Fibroblast of the conjunctiva (primary cell): ENCODE data around the gene PROS1.
"Not testable (repeated sequence)": the region's sequence is repeated elsewhere in the genome, so short reads cannot be mapped to it uniquely, and the experiment has no call there.

ENCODE experiments used
- DNase-seq: peaks from one replicate; pipeline ENCODE4 v3.0.0-alpha.2; 2010; ENCODE audit warnings: low read depth

PROS1 gene

DNA sequence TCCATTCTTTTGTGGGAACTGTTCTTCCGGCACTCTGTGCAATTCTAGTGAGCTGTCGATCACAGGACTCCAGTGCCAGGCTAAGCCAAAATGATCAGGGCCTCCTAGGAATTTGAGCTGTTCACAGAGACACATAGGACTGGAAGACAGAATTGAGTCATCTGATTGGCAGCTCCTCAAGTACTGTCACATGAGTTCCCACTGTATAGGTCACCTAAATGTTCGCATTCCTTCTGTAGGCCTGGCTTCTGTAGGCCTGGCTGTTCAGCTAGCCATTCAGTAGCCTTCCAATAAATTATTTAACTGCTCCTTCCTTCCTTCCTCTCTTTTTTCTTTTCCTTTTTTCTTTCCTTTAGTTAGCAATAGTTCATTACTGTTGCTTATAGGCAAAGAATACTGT is 4.3 kb downstream of the PROS1 start:
- peak; percentile 33 for DNase-seq

DNA sequence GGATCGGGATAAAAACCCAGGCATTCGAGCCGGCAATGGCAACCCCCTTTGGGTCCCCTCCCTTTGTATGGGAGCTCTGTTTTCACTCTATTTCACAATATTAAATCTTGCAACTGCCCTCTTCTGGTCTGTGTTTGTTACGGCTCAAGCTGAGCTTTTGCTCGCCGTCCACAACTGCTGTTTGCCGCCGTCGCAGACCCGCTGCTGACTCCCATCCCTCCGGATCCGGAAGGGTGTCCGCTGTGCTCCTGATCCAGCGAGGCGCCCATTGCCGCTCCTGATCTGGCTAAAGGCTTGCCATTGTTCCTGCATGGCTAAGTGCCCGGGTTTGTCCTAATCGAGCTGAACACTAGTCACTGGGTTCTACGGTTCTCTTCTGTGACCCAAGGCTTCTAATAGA is 8.6 kb downstream of the PROS1 start:
- not testable (repeated sequence) for DNase-seq

DNA sequence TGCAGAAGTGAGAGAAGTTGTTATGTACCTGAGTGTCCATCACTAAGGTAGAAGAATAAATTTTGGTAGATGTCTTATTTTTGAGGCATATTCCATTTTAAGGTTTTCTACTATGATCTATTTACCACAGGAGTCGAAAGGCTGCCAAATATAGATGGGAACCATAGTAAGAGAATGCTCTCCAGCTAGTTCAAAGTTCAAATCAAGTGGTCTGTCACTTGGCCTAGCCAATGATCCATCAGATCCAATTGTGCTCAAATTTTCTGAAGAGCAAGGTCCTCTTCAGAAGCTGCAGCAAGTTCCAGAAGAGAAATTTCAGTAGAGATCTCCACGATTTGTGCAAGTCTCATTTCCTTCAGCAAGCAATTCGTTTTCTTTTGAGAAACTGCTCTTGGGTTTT is 10.9 kb downstream of the PROS1 start:
- DNase-seq = no peak

DNA sequence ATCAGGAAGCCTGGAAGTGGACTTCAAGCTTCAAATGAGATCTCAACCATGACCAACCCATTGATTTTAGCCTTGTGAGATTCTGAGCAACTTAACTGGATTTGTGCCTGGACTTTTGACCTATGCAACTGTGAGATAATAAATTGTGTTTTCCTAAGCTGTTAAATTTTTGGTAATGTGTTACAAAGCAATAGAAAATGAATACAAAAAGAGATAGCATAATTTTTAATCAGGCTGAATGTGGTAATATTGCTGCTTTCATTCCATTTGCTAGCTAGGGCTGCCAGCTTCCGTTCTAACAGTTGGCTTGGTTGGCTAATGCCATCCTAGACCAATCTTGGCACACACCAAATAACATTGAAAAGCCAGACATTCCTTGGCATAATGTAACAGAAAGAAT is 12.2 kb downstream of the PROS1 start:
- no peak for DNase-seq

GRCh38 chr3:93961026-93961425 is 12.7 kb downstream of the PROS1 start:
- DNase-seq = no peak

- DNase-seq = not testable (repeated sequence)
Observed at GRCh38 chr3:93949958-93950357, 23.7 kb downstream of the PROS1 start.

DNA sequence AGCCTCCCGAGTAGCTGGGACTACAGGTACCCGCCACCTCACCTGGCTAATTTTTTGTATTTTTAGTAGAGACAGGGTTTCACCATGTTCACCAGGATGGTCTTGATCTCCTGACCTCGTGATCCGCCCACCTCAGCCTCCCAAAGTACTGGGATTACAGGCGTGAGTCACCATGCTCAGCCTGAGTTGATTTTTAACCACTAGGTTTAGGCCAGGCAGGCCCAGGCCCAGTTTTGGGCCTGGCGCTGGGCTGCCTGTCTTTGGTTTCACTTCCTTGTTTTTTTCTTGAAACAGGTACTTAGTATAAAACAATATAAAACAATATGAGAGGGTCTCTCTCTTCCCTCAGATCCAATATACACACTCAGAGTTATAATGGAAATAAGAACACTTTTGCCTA is 36.2 kb downstream of the PROS1 start:
- not testable (repeated sequence) for DNase-seq

DNA sequence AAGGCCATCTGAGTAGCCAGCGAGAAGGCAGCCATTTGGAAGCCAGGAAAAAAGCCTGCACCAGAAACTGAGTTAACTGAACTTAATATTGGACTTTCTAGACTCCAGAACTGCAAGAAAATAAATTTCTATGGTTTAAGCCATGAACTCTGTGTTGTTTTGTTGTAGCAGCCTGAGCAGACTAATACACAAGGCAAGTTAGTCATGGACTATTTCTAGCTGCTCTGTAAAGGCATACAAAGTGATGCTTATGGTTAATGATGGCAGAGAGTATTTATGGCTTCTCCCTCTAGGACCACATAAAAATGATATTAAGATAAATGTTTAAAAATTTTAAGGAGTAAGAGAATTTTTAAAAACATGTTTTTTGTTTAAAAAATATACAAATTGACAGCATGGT is 37.1 kb downstream of the PROS1 start:
- DNase-seq = no peak

- DNase-seq = no peak
Observed at GRCh38 chr3:93934366-93935046, 39.2 kb downstream of the PROS1 start.

GRCh38 chr3:93931597-93932229 is 42.0 kb downstream of the PROS1 start:
- DNase-seq = no peak

- DNase-seq = no peak
Observed at GRCh38 chr3:93930041-93930440, 43.7 kb downstream of the PROS1 start.

DNA sequence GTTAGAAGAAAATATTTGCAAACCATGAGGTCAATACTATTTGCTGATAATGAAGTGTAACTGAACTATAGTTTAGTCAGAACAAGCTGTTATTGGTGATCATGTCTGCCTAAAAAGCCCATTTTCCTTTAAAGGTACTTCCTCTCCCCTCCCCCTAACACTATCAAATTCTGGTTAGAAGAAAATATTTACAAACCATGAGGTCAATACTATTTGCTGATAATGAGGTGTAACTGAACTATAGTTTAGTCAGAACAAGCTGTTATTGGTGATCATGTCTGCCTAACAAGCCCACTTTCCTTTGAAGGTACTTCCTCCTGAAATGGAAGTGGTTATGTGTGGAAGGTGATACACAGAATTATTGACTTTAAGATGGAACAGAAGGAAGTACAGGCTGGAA is 46.9 kb downstream of the PROS1 start:
- no peak for DNase-seq

DNA sequence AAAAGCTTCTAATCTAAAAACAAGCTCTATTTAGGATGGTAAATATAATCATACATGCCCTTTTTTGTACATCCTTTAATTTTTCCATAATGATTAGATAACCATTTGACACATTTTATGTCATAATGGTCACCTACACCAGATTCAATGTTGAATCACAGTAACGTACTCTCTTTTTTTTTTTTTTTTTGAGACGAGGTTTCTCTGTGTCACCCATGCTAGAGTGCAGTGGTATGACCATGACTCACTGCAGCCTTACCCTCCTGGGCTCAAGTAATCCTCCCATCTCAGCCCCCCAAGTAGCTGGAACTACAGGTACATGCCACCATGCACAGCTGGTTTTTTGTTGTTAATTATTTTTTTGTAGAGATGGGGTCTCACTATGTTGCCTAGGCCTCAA is 49.2 kb downstream of the PROS1 start:
- DNase-seq = no peak

- no peak for DNase-seq
Observed at GRCh38 chr3:93923006-93923405, 50.7 kb downstream of the PROS1 start.

DNA sequence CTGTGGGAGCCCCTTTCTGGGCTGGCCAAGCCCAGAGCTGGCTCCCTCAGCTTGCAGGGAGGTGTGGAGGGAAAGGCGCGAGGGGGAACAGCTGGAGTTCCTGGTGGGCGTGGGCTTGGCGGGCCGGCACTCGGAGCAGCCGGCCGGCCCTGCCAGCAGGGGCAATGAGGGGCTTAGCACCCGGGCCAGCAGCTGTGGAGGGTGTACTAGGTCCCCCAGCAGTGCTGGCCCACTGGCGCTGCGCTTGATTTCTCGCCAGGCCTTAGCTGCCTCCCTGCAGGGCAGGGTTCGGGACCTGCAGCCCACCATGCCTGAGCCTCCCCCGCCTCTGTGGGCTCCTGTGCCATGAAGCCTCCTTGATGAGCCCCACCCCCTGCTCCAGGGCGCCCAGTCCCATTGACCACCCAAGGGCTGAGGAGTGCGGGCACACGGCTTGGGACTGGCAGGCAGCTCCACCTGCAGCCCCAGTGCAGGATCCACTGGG is 56.1 kb downstream of the PROS1 start:
- not testable (repeated sequence) for DNase-seq

- not testable (repeated sequence) for DNase-seq
Observed at GRCh38 chr3:93913623-93914022, 60.1 kb downstream of the PROS1 start.

GRCh38 chr3:93911206-93911605 is 62.5 kb downstream of the PROS1 start:
- DNase-seq = no peak

DNA sequence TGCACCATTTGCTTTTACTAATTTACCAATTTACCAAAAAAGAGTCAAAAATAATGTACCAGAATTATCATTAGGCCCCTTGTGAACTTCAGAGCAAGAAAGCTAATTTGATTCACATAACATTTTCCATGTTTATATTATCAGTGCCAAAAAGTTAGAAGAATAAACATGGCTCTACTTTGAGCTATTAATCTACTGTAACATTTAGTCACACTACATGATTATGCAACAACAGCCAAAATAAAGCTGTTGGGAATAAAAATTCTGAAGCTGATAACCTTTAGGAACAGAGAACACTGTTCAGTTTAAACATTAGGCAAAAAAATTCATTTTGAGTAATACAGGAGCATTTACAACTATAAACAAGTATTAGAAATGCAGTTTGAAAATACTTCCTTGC is 63.6 kb downstream of the PROS1 start:
- DNase-seq = no peak

- no peak for DNase-seq
Observed at GRCh38 chr3:93907132-93907531, 66.6 kb downstream of the PROS1 start.

- DNase-seq = no peak
Observed at GRCh38 chr3:93906245-93906644, 67.5 kb downstream of the PROS1 start.

DNA sequence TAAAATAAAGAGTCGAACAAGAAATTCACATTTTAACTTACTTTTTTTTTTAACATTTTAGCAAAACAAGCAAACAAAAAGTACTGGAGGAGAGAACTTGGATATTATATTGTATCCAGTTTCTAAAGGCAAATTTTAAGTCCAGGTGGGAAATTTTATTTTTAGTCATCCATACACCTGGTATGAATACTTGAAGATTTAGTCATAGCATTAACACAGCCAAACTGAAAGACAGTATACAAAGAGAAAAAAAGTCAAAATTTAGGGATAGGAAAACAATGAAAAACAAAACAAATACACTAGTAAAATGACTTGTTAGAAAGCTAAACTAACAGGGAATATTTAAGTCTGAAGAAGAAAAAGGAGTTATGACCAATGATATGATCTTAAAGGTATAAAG is 69.1 kb downstream of the PROS1 start:
- no peak for DNase-seq

DNA sequence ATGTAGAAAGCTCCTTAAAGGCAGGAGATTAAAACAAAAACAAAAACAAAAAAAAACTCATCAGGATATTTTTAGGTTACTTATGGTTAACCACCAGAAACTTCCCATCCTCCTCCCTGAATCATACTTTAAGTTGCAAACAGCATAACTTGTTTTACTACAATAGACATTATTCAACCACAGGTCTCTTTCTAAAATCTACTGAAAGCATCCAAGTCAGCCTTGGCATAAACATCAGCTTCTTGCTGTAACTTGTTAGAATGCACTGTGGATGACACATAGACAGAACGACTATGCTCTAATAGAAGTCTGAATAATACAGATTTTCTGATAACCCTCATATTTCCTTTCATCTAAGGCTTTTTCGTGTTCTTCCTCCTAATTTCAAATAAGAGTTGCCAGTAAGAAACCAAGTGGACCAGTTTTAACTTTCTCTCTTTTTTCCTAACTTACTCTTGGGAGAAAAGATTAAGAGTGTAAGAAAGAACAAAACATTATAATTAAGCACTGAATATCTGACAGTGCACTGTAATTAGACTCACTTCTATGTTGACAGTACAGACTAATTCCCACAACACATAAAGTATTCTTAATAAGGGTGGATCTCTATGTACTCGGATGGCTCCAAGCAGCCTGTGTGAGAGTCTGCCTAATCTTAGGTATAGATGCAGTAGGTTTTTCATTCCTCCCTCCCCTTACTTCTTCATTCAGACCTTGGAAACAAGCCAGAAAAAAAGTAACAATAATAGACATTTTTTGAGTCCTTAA is 95.3 kb downstream of the PROS1 start:
- DNase-seq = not testable (repeated sequence)

DNA sequence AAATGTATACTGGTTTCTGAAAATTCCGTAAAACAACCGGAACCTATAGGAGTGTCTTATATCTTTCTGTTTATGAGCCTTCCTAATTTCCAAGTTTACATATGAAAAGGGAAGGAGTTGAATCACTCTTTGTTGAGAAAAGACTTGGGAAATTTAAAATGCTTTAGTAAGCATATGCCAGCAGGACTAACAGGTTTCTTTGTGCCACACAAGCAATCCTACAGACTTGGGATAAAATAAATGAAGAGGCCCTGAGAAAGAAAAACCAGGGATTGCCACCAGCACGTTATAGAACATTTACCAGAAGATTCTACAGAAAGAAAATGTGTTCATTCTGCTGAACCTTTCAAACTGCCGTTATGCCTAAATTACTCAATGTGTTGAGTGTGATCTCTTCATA is 96.3 kb downstream of the PROS1 start:
- DNase-seq = not testable (repeated sequence)
